IMR-90 (cell line): ENCODE results near the gene RGMB. TPM values are rescaled to one million over a fixed set of nuclear protein-coding genes. Genes with fewer than 3 reads are reported as not detected.
"Not testable (repeated sequence)": the region's sequence is repeated elsewhere in the genome, so short reads cannot be mapped to it uniquely, and the experiment has no call there.

ENCODE experiments used
- ATAC-seq: fragments of 200-7000 bp; cut with Tn5 transposase; 2 replicates; pipeline ENCODE4 v1.9.1; 2020; ENCODE audit warnings: low read depth, mild to moderate bottlenecking, moderate library complexity
- BruUV-seq: library from RNA; stranded (reverse); fragments of 400-500 nt; replicated peaks from 2 replicates; lab custom pipeline; 2021; lab: Mats Ljungman, UMichigan
- CTCF ChIA-PET: fragments of 300-600 bp; formaldehyde crosslinking; extraction: SDS; loops from one replicate; lab custom pipeline; 2021; ENCODE audit warnings: antibody characterized with exemption; lab: Yijun Ruan, JAX
- POLR2A ChIA-PET: fragments of 300-600 bp; sonication (Branson Sonifier 250); formaldehyde crosslinking; loops from one replicate; lab custom pipeline; 2022; ENCODE audit warnings: antibody characterized with exemption; ENCODE audit not compliant: unreplicated experiment; lab: Charles Lee
- DNase-seq: peaks from one replicate; pipeline ENCODE4 v3.0.0; 2013
- H2AFZ ChIP-seq: replicated peaks from 2 replicates; pipeline ENCODE3; 2013; ENCODE audit warnings: low read length, mild to moderate bottlenecking; ENCODE audit not compliant: poor library complexity
- H2AK5ac ChIP-seq: 2 replicates; pipeline ENCODE4 v1.6.1; 2013; ENCODE audit warnings: low read depth, low read length, inconsistent platforms
- H2AK9ac ChIP-seq: replicated peaks from 2 replicates; pipeline ENCODE3; 2013; ENCODE audit warnings: mild to moderate bottlenecking, low read depth, low read length, moderate library complexity; ENCODE audit not compliant: poor library complexity
- H2BK120ac ChIP-seq: 2 replicates; pipeline ENCODE4 v1.6.1; 2013; ENCODE audit warnings: low read depth, low read length, inconsistent platforms
- H2BK15ac ChIP-seq: 3 replicates; pipeline ENCODE4 v1.6.1; 2013; ENCODE audit warnings: low read depth, low read length, inconsistent platforms
- H2BK20ac ChIP-seq: 2 replicates; pipeline ENCODE4 v1.6.1; 2013; ENCODE audit warnings: low read depth, mild to moderate bottlenecking, inconsistent platforms, low read length, moderate library complexity
- H2BK5ac ChIP-seq: 2 replicates; pipeline ENCODE4 v1.6.1; 2013; ENCODE audit warnings: mild to moderate bottlenecking, low read depth, low read length, inconsistent platforms; ENCODE audit not compliant: poor library complexity, severe bottlenecking
- H3K14ac ChIP-seq: replicated peaks from 2 replicates; pipeline ENCODE4 v1.6.1; 2013; ENCODE audit warnings: low read depth, low read length, inconsistent platforms
- H3K18ac ChIP-seq: 2 replicates; pipeline ENCODE4 v1.6.1; 2013; ENCODE audit warnings: low read depth, low read length, control low read depth
- H3K23ac ChIP-seq: 2 replicates; pipeline ENCODE4 v1.6.1; 2013; ENCODE audit warnings: low read depth, low read length, inconsistent platforms
- H3K27ac ChIP-seq: 2 replicates; pipeline ENCODE4 v1.5.1; 2013; ENCODE audit warnings: mild to moderate bottlenecking, control low read depth, low read length; ENCODE audit not compliant: insufficient read depth
- H3K27me3 ChIP-seq: 2 replicates; pipeline ENCODE4 v1.6.1; 2013; ENCODE audit warnings: low read length; ENCODE audit not compliant: control insufficient read depth, insufficient read depth
- H3K36me3 ChIP-seq: 2 replicates; pipeline ENCODE4 v1.6.1; 2013; ENCODE audit warnings: low read length, mixed read lengths; ENCODE audit not compliant: control insufficient read depth, insufficient read depth
- H3K4ac ChIP-seq: 2 replicates; pipeline ENCODE4 v1.6.1; 2013; ENCODE audit warnings: low read depth, low read length, inconsistent platforms
- H3K4me1 ChIP-seq: 2 replicates; pipeline ENCODE4 v1.6.1; 2013; ENCODE audit warnings: low read length, mixed read lengths; ENCODE audit not compliant: control insufficient read depth, insufficient read depth
- H3K4me2 ChIP-seq: 2 replicates; pipeline ENCODE4 v1.6.1; 2013; ENCODE audit warnings: low read depth, mild to moderate bottlenecking, control low read depth, low read length, moderate library complexity
- H3K4me3 ChIP-seq: 2 replicates; pipeline ENCODE4 v1.5.1; 2013; ENCODE audit warnings: low read depth, mild to moderate bottlenecking, control low read depth, low read length, moderate library complexity; ENCODE audit not compliant: insufficient read depth
- H3K56ac ChIP-seq: 2 replicates; pipeline ENCODE4 v1.6.1; 2013; ENCODE audit warnings: low read length, inconsistent platforms; ENCODE audit not compliant: insufficient read depth; ENCODE audit errors: extremely low read depth
- H3K79me1 ChIP-seq, 2 experiments: 2 replicates each; pipeline ENCODE4 v1.6.1; 2013; ENCODE audit warnings: low read length in 2 of 2, inconsistent platforms in 1 of 2, low read depth in 1 of 2
- H3K9ac ChIP-seq: 2 replicates; pipeline ENCODE4 v1.6.1; 2013; ENCODE audit warnings: low read depth, low read length, control low read depth
- H3K9me1 ChIP-seq: 2 replicates; pipeline ENCODE4 v1.6.1; 2013; ENCODE audit warnings: low read length, inconsistent platforms; ENCODE audit not compliant: insufficient read depth
- H3K9me3 ChIP-seq: 2 replicates; pipeline ENCODE4 v1.6.1; 2013; ENCODE audit warnings: low read length; ENCODE audit not compliant: control insufficient read depth, insufficient read depth
- H4K20me1 ChIP-seq: 2 replicates; pipeline ENCODE4 v1.6.1; 2013; ENCODE audit warnings: low read length, inconsistent platforms; ENCODE audit not compliant: insufficient read depth
- H4K5ac ChIP-seq: 2 replicates; pipeline ENCODE4 v1.6.1; 2013; ENCODE audit warnings: mild to moderate bottlenecking, low read depth, low read length, control low read depth
- H4K8ac ChIP-seq, 2 experiments: 2 replicates each; pipeline ENCODE4 v1.6.1; 2013; ENCODE audit warnings: low read depth in 2 of 2, low read length in 2 of 2, control low read depth in 1 of 2, inconsistent platforms in 1 of 2
- H4K91ac ChIP-seq: 2 replicates; pipeline ENCODE4 v1.6.1; 2013; ENCODE audit warnings: low read depth, low read length, inconsistent platforms; ENCODE audit not compliant: insufficient read depth
- CEBPB ChIP-seq: IDR thresholded peaks from 2 replicates; pipeline ENCODE4 v1.6.1; 2012; ENCODE audit warnings: low read depth, low read length, improper control_type of control experiment
- CTCF ChIP-seq: conservative IDR thresholded peaks from 2 replicates; pipeline ENCODE4 v1.5.1; 2012; ENCODE audit warnings: mild to moderate bottlenecking, low read depth, low read length, improper control_type of control experiment
- RAD21 ChIP-seq: IDR thresholded peaks from 2 replicates; pipeline ENCODE4 v1.6.1; 2012; ENCODE audit warnings: low read length, improper control_type of control experiment
- RCOR1 ChIP-seq: IDR thresholded peaks from 2 replicates; pipeline ENCODE4 v1.6.1; 2012; ENCODE audit warnings: mild to moderate bottlenecking, low read length, improper control_type of control experiment; ENCODE audit not compliant: insufficient replicate concordance
- USF2 ChIP-seq: fragments of 150-350 bp; IDR thresholded peaks from 2 replicates; pipeline ENCODE4 v1.6.1; 2017; ENCODE audit warnings: mild to moderate bottlenecking, antibody characterized with exemption, low read length, low read depth
- WGBS, 2 experiments: methylation state at CpG; one replicate each; pipeline versions ENCODE4 v1.1.5 to v1.1.7; 2013; ENCODE audit warnings: missing lambda C conversion rate in 2 of 2; ENCODE audit not compliant: insufficient read length in 1 of 2; ENCODE audit errors: extremely low coverage in 2 of 2; 5-methylcytosine and 5-hydroxymethylcytosine counted together
- dilution Hi-C: fragments of 300-500 bp; cut with HindIII; formaldehyde crosslinking; loops from one replicate; pipeline ENCODE4 v1.14.3; 2018; ENCODE audit warnings: low sequenced_read_pairs; ENCODE audit not compliant: unreplicated experiment
- in situ Hi-C: fragments of 300-500 bp; cut with MboI; formaldehyde crosslinking; loops from 3 replicates; pipeline ENCODE4 v1.14.3; 2019; ENCODE audit warnings: low sequenced_read_pairs, inconsistent platforms, mixed read lengths
- intact Hi-C: fragments of 100-400 bp; cut with micrococcal nuclease; formaldehyde crosslinking; loops from 2 replicates; pipeline ENCODE4 v1.10.0; 2022
- polyA plus RNA-seq, 3 experiments: library from polyadenylated mRNA; depleted of rRNA; stranded (reverse); fragments of >200 nt; gene quantifications; 2 replicates each; pipeline ENCODE4 v1.2.3, GENCODE V29; 2012; ENCODE audit warnings: low replicate concordance in 1 of 3
- total RNA-seq: library from RNA; depleted of rRNA; stranded (reverse); fragments of >200 nt; gene quantifications from 2 replicates; pipeline ENCODE4 v1.2.3, GENCODE V29; 2012

RGMB gene
- total and polyA plus RNA-seq, 2 of the 4 experiments (the other 2 are of a cell fraction) = 74.4 to 129 TPM

GRCh38 chr5:98750693-98751092 is 22.8 kb upstream of the RGMB start:
- H3K14ac ChIP-seq = no peak overlapping the region
- H3K36me3 ChIP-seq = no peaks in the 10 kb centered on the region
- no peak overlapping the region for H3K23ac ChIP-seq
- DNase-seq (no peak), ATAC-seq (no peak)
- no peak overlapping the region; the same call in 2 of the 3 replicates for H2BK15ac ChIP-seq
- H3K4me2 ChIP-seq = no peak overlapping the region
- H3K9me1 ChIP-seq = no peaks in the 10 kb centered on the region
- H3K4me3 ChIP-seq = no peak overlapping the region
- no peak overlapping the region for H4K91ac ChIP-seq
- ChIA-PET CTCF (no interaction called here), POLR2A (no interaction called here)
- H3K27ac ChIP-seq = no peak overlapping the region
- no peak overlapping the region for H2AFZ ChIP-seq
- H4K5ac ChIP-seq = no peak overlapping the region
- H3K4ac ChIP-seq = no peak overlapping the region
- H2AK9ac ChIP-seq = no peak overlapping the region
- H3K9me3 ChIP-seq = no peaks in the 10 kb centered on the region
- peak overlapping the region; percentile 42; the same call in 1 of the 2 replicates for H2BK20ac ChIP-seq
- no peak overlapping the region for H2BK120ac ChIP-seq
- no TSS peak for BruUV-seq
- no CpG with 5 or more reads among the region's 4 CpGs for WGBS, 2 experiments
- H2BK5ac ChIP-seq = no peak overlapping the region
- no peaks in the 10 kb centered on the region for H4K20me1 ChIP-seq
- H3K79me1 ChIP-seq = no peaks in the 10 kb centered on the region
- no peaks in the 10 kb centered on the region for H3K27me3 ChIP-seq
- dilution Hi-C loops = no loop called here
- no peak overlapping the region for H3K18ac ChIP-seq
- H3K4me1 ChIP-seq = no peaks in the 10 kb centered on the region
- TF ChIP-seq RAD21 (peak; percentile 11; the same call in 1 of the 2 replicates), CEBPB (no peak), USF2 (no peak), CTCF (0 out of 2 replicates have a peak, but pooled peaks have one; percentile 11), RCOR1 (no peak)
- H3K9ac ChIP-seq = no peak overlapping the region
- in situ Hi-C loops = no loop called here
- intact Hi-C loops = no loop called here
- no peak overlapping the region for H2AK5ac ChIP-seq
- no peak overlapping the region for H3K56ac ChIP-seq
- no peak overlapping the region for H4K8ac ChIP-seq

GRCh38 chr5:98752331-98752730 is 21.1 kb upstream of the RGMB start:
- H3K23ac ChIP-seq, H2BK120ac ChIP-seq, H2BK20ac ChIP-seq, H3K79me1 ChIP-seq, H2BK5ac ChIP-seq, H2AK5ac ChIP-seq, H3K4me2 ChIP-seq, H2AK9ac ChIP-seq, H3K18ac ChIP-seq, intact Hi-C loops, BruUV-seq, H3K4me1 ChIP-seq, H2AFZ ChIP-seq, H3K4ac ChIP-seq, H3K9me3 ChIP-seq, ATAC-seq, H3K9ac ChIP-seq, H3K4me3 ChIP-seq, H4K8ac ChIP-seq, in situ Hi-C loops, H3K56ac ChIP-seq, H3K9me1 ChIP-seq, H3K36me3 ChIP-seq, DNase-seq, POLR2A ChIA-PET, H4K91ac ChIP-seq, H2BK15ac ChIP-seq, H3K14ac ChIP-seq, H3K27ac ChIP-seq, H4K20me1 ChIP-seq, H3K27me3 ChIP-seq, dilution Hi-C loops, H4K5ac ChIP-seq: not testable (repeated sequence)
- CTCF ChIA-PET = interaction anchor here (0.6 kb wide), 1 partner anchor 17 kb away, joined by 7 read pairs; no protein-coding TSS in a partner anchor
- 80% methylated on average over 1 of the region's 7 CpGs; no CpG with 5 or more reads in 1 of the 2 experiments for WGBS, 2 experiments
